Endodermal cell (in vitro differentiated cells): ENCODE results near the gene ZNF573. TPM values are rescaled to one million over a fixed set of nuclear protein-coding genes. Genes with fewer than 3 reads are reported as not detected.

Experiments used
- DNase-seq: peaks from one replicate; pipeline ENCODE4 v3.0.0-alpha.2; 2017
- H3K27ac ChIP-seq: 2 replicates; pipeline ENCODE4 v1.5.1; 2013; ENCODE audit warnings: mild to moderate bottlenecking, low read depth, low read length, moderate library complexity
- H3K27me3 ChIP-seq: 2 replicates; pipeline ENCODE4 v1.6.1; 2013; ENCODE audit warnings: mild to moderate bottlenecking, low read length, moderate library complexity; ENCODE audit not compliant: insufficient read depth, control insufficient read depth, poor library complexity, severe bottlenecking
- H3K36me3 ChIP-seq: 2 replicates; pipeline ENCODE4 v1.7.0; 2013; ENCODE audit warnings: mild to moderate bottlenecking, low read length, moderate library complexity; ENCODE audit not compliant: control insufficient read depth, insufficient read depth
- H3K4me1 ChIP-seq: one replicate; pipeline ENCODE4 v1.7.0; 2013; ENCODE audit warnings: low read length; ENCODE audit not compliant: control insufficient read depth, insufficient read depth
- H3K4me3 ChIP-seq: 2 replicates; pipeline ENCODE4 v1.5.1; 2013; ENCODE audit warnings: mild to moderate bottlenecking, low read length, moderate library complexity
- H3K9ac ChIP-seq: 2 replicates; pipeline ENCODE4 v1.6.1; 2013; ENCODE audit warnings: mild to moderate bottlenecking, low read length, moderate library complexity; ENCODE audit not compliant: poor library complexity, severe bottlenecking; ENCODE audit errors: extremely low read depth
- H3K9me3 ChIP-seq: 2 replicates; pipeline ENCODE4 v1.6.1; 2013; ENCODE audit warnings: mild to moderate bottlenecking, low read length, moderate library complexity; ENCODE audit not compliant: control insufficient read depth
- H3K27ac Mint-ChIP-seq: 2 replicates; pipeline ENCODE4 v1.8.0; 2020; ENCODE audit warnings: mixed read lengths
- H3K27me3 Mint-ChIP-seq: 2 replicates; pipeline ENCODE4 v1.8.0; 2021; ENCODE audit warnings: mild to moderate bottlenecking, mixed read lengths; ENCODE audit not compliant: insufficient read depth
- H3K36me3 Mint-ChIP-seq: 2 replicates; pipeline ENCODE4 v1.8.0; 2020; ENCODE audit warnings: low read depth, mixed read lengths
- H3K4me1 Mint-ChIP-seq: 2 replicates; pipeline ENCODE4 v1.8.0; 2020; ENCODE audit warnings: mixed read lengths
- H3K4me3 Mint-ChIP-seq: 2 replicates; pipeline ENCODE4 v1.8.0; 2020; ENCODE audit warnings: mild to moderate bottlenecking, moderate library complexity, mixed read lengths
- H3K9me3 Mint-ChIP-seq: 2 replicates; pipeline ENCODE4 v1.8.0; 2020; ENCODE audit warnings: mild to moderate bottlenecking, mixed read lengths
- WGBS, 2 experiments: methylation state at CpG; one replicate each; pipeline versions ENCODE4 v1.1.5 to v1.1.7; 2013; ENCODE audit warnings: missing lambda C conversion rate in 2 of 2, mixed read lengths in 1 of 2; ENCODE audit not compliant: insufficient coverage in 1 of 2, insufficient read length in 1 of 2; 5-methylcytosine and 5-hydroxymethylcytosine counted together
- total RNA-seq, 2 donors: library from RNA; stranded (reverse); fragmentation: NEBNext Ultra II Directional in 1 of 2; extraction: Animal tissue kit (Norgen Biotek cat#: 25700) in 1 of 2; gene quantifications; 2 replicates in 1 of 2; 3 replicates in 1 of 2; pipeline ENCODE4 v1.2.1, GENCODE V29; 2021
- TF ChIP-seq, protein P1 (sequence below): fragments of 200-600 bp; sonication (generic); conservative IDR thresholded peaks from 2 replicates; pipeline ENCODE4 v1.5.0; 2021; ENCODE audit warnings: antibody characterized with exemption, mild to moderate bottlenecking

The ZNF573 gene
- total RNA-seq, 2 donors from 2014 or later: 11.1 to 14.0 TPM

DNA sequence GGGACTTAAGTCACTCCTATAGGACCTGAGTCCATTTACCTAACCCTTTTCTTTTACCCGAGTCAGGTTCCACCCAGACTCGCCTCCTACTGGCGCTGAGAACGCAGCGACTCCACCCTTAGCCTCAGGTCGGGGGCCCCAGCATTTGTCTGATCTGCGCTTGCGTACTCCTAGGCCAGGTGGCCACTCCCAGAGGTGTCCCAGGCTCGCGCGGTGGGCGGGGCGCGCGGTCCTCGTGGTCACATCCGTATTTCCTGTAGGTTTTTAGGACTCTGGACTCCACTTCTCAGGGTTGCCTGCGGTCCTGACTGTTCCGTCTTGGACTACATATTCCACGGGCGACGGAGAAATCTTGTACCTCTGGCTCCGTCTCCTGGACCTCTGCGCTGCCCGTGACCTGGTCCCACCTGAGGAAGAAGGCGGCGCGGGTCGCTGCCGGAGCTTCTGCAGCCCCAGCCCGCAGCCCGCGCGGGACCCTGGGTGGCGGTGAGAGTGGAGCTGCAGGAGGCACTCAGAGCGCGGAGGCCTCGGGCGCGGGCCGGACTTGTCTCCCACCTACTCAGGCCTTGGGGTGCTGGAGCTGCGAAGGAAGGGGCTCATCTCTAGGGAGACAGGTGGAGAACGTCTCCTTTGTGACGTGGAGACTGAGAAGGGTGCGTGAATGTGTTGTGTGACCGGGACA lies 11.0 kb upstream of the ZNF573 start:
- Histone ChIP-seq H3K9me3 (peaks cover 4% of the 10 kb centered on the region), H3K4me3 (no peak overlapping the region), H3K27ac (no peak overlapping the region), H3K36me3 (no peaks in the 10 kb centered on the region), H3K27me3 (no peaks in the 10 kb centered on the region), H3K9ac (no peak overlapping the region), H3K4me1 (no peaks in the 10 kb centered on the region)
- Mint-ChIP-seq H3K27ac (no peak overlapping the region), H3K27me3 (no peaks in the 10 kb centered on the region), H3K4me1 (no peaks in the 10 kb centered on the region), H3K9me3 (peaks cover 55% of the 10 kb centered on the region), H3K4me3 (no peak overlapping the region), H3K36me3 (peaks cover 6% of the 10 kb centered on the region)
- TF ChIP-seq, protein P1, sequence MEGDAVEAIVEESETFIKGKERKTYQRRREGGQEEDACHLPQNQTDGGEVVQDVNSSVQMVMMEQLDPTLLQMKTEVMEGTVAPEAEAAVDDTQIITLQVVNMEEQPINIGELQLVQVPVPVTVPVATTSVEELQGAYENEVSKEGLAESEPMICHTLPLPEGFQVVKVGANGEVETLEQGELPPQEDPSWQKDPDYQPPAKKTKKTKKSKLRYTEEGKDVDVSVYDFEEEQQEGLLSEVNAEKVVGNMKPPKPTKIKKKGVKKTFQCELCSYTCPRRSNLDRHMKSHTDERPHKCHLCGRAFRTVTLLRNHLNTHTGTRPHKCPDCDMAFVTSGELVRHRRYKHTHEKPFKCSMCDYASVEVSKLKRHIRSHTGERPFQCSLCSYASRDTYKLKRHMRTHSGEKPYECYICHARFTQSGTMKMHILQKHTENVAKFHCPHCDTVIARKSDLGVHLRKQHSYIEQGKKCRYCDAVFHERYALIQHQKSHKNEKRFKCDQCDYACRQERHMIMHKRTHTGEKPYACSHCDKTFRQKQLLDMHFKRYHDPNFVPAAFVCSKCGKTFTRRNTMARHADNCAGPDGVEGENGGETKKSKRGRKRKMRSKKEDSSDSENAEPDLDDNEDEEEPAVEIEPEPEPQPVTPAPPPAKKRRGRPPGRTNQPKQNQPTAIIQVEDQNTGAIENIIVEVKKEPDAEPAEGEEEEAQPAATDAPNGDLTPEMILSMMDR: no peak
- WGBS, 2 experiments: 94 to 95% methylated on average over 40 to 46 of the region's 46 CpGs
- no peak for DNase-seq

DNA sequence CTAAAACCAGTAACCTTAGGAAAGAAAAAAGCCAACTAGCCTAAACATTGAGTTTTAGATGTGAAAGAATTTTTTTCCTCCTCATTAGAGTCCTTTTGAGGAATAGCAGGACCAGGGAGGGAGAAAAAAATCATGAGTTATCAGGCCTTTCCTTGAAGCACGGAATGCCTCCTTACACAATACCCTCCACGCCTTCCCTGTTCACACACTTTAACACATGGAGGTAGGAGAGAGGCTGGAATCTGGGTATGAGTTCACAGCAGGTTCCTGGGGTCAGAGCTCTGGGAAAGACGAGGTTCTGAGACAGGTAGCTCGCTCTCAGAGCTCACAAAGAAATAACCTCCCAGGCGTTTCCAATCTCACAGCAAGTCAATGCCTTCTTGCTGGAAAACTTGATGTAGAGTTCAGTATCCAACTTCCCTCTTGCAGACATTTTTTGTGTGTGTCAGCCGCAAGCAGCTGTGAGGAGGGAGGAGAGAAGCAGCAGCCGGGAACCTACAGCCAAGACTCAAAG lies 716 bp downstream of the ZNF573 start:
- H3K9ac ChIP-seq: peak overlapping the region; percentile 72

DNA sequence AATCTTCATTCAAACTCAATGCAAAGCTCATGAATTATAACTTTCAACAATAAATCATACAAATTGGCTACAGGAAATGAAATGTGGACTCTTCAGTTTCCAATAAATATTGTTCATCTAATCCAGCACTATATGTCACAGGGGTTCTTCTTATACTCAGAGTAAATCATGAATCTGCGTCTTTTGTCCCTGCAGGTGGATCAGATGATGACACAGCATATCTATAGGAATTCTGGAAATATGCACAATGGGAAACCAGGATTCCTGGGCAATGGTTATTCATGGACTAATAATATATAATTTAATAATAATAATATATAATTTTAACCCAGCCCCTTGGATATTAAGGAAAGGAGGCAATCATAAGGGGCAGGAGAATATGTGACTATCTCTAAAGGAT lies 8.4 kb downstream of the ZNF573 start:
- WGBS, 2 experiments: 100% methylated on average over 1 of the region's 1 CpG; no CpG with 5 or more reads in 1 of the 2 experiments
- no peak for DNase-seq
- peaks cover 45% of the 10 kb centered on the region for H3K36me3 Mint-ChIP-seq

More for the DNA sequence above, 716 bp downstream of the ZNF573 start:
- H3K9me3 ChIP-seq: no peaks in the 10 kb centered on the region
- no peaks in the 10 kb centered on the region for H3K9me3 Mint-ChIP-seq
- peak overlapping the region; percentile 97 for H3K27ac Mint-ChIP-seq
- H3K4me1 ChIP-seq: no peaks in the 10 kb centered on the region
- 42% methylated on average over 7 of the region's 7 CpGs; no CpG with 5 or more reads in 1 of the 2 experiments for WGBS, 2 experiments
- no peaks in the 10 kb centered on the region for H3K27me3 ChIP-seq
- H3K4me1 Mint-ChIP-seq: no peaks in the 10 kb centered on the region
- peaks cover 4% of the 10 kb centered on the region for H3K36me3 Mint-ChIP-seq
- H3K36me3 ChIP-seq: no peaks in the 10 kb centered on the region
- TF ChIP-seq, protein P1: no peak
- H3K4me3 Mint-ChIP-seq: peak overlapping the region; percentile 97
- H3K4me3 ChIP-seq: peak overlapping the region; percentile 100
- DNase-seq: peak; percentile 54
- H3K27ac ChIP-seq: no peak overlapping the region
- no peaks in the 10 kb centered on the region for H3K27me3 Mint-ChIP-seq

More for the DNA sequence above, 8.4 kb downstream of the ZNF573 start:
- Mint-ChIP-seq H3K27ac (no peak overlapping the region), H3K4me3 (no peak overlapping the region), H3K4me1 (no peaks in the 10 kb centered on the region), H3K27me3 (no peaks in the 10 kb centered on the region), H3K9me3 (no peaks in the 10 kb centered on the region)
- Histone ChIP-seq H3K9me3 (no peaks in the 10 kb centered on the region), H3K9ac (no peak overlapping the region), H3K4me3 (no peak overlapping the region), H3K36me3 (peaks cover 36% of the 10 kb centered on the region), H3K27ac (no peak overlapping the region), H3K4me1 (no peaks in the 10 kb centered on the region), H3K27me3 (no peaks in the 10 kb centered on the region)
- TF ChIP-seq, protein P1: no peak
